Cardiac fibroblast (primary cell): Measurements from ENCODE around the gene DHRS13.
"Not testable (repeated sequence)": the region's sequence is repeated elsewhere in the genome, so short reads cannot be mapped to it uniquely, and the experiment has no call there.

Source experiments
- DNase-seq, 2 donors: peaks; one replicate each; pipeline versions ENCODE4 v3.0.0 to v3.0.0-alpha.2; 2010; ENCODE audit warnings: low read depth in 2 of 2
- H3K4me3 ChIP-seq, 2 donors: replicated peaks in 1 of 2; 1 replicate in 1 of 2; 2 replicates in 1 of 2; pipeline ENCODE4 v1.5.1; 2011; ENCODE audit warnings: low read depth in 2 of 2, low read length in 2 of 2, mild to moderate bottlenecking in 2 of 2, moderate library complexity in 1 of 2
- CTCF ChIP-seq: IDR thresholded peaks from one replicate; pipeline ENCODE4 v1.5.1; 2011; ENCODE audit warnings: low read depth, mild to moderate bottlenecking, low read length, inconsistent platforms

Gene DHRS13

GRCh38 chr17:28897769-28898526, 4.9 kb downstream of the DHRS13 start:
- peak overlapping the region; percentile 83 to 86 for H3K4me3 ChIP-seq
- no peak for DNase-seq
- no peak for TF ChIP-seq CTCF

GRCh38 chr17:28896884-28897768, 5.8 kb downstream of the DHRS13 start, which contains the start of gene FLOT2:
Gene FLOT2, minus strand, starts transcription at chr17:28897733. Its CDS starts 159 bp downstream, at chr17:28897574.
- peak; percentile 52 to 72 for DNase-seq
- H3K4me3 ChIP-seq: peak within 1 kb of the TSS; percentile 83 to 86
- peak; percentile 42 for TF ChIP-seq CTCF

- no peak for DNase-seq
- peak overlapping the region; percentile 83 to 86 for H3K4me3 ChIP-seq
- TF ChIP-seq CTCF: no peak
These were observed 6.4 kb downstream of the DHRS13 start for GRCh38 chr17:28896491-28896883.

- H3K4me3 ChIP-seq: peak overlapping the region; percentile 83 to 86
- TF ChIP-seq CTCF: no peak
- DNase-seq: no peak
These were observed 7.0 kb downstream of the DHRS13 start for GRCh38 chr17:28895794-28896447.

GRCh38 chr17:28893248-28894183, 9.4 kb downstream of the DHRS13 start:
- DNase-seq: peak in 1 of 2 donors; percentile 36
- not testable (repeated sequence) for H3K4me3 ChIP-seq

- TF ChIP-seq CTCF: no peak
- no peak for DNase-seq
- no peak overlapping the region for H3K4me3 ChIP-seq
These were observed 10.9 kb downstream of the DHRS13 start for GRCh38 chr17:28892024-28892423.
